Endothelial cell (in vitro differentiated cells): ENCODE measurements around the gene SUN2. TPM values are rescaled to one million over a fixed set of nuclear protein-coding genes. Genes with fewer than 3 reads are reported as not detected.
A peak's percentile ranks its signal among the peaks of the same experiment; 100 is the strongest.

Experiments
- DNase-seq: peaks from one replicate; pipeline ENCODE4 v3.0.0; 2021; ENCODE audit warnings: low spot score
- H3K27ac Mint-ChIP-seq: one replicate; pipeline ENCODE4 v1.8.0; 2021; ENCODE audit warnings: mixed read lengths, inconsistent platforms; ENCODE audit not compliant: unreplicated experiment
- H3K27me3 Mint-ChIP-seq: one replicate; pipeline ENCODE4 v1.8.0; 2021; ENCODE audit warnings: mild to moderate bottlenecking, moderate library complexity, mixed read lengths, inconsistent platforms; ENCODE audit not compliant: unreplicated experiment
- H3K36me3 Mint-ChIP-seq: one replicate; pipeline ENCODE4 v1.8.0; 2021; ENCODE audit warnings: mild to moderate bottlenecking, low read depth, mixed read lengths, inconsistent platforms; ENCODE audit not compliant: unreplicated experiment
- H3K4me1 Mint-ChIP-seq: one replicate; pipeline ENCODE4 v1.8.0; 2021; ENCODE audit warnings: mild to moderate bottlenecking, mixed read lengths, inconsistent platforms; ENCODE audit not compliant: unreplicated experiment
- H3K4me3 Mint-ChIP-seq: one replicate; pipeline ENCODE4 v1.8.0; 2021; ENCODE audit warnings: mild to moderate bottlenecking, mixed read lengths, inconsistent platforms; ENCODE audit not compliant: unreplicated experiment
- H3K9me3 Mint-ChIP-seq: one replicate; pipeline ENCODE4 v1.8.0; 2021; ENCODE audit warnings: mixed read lengths, inconsistent platforms; ENCODE audit not compliant: unreplicated experiment
- total RNA-seq: library from RNA; stranded (reverse); fragmentation: NEBNext Ultra II Directional; extraction: Animal tissue kit (Norgen Biotek cat#: 25700); gene quantifications from one replicate; pipeline ENCODE4 v1.2.1, GENCODE V29; 2021; ENCODE audit not compliant: unreplicated experiment
- TF ChIP-seq, protein P1 (sequence below): fragments of 200-600 bp; sonication (generic); IDR thresholded peaks from one replicate; pipeline ENCODE4 v1.5.0; 2021; ENCODE audit warnings: antibody characterized with exemption; ENCODE audit not compliant: unreplicated experiment

Gene SUN2
- total RNA-seq, 1 donor from 2014 or later: 74.4 TPM

- TF ChIP-seq, protein P1, sequence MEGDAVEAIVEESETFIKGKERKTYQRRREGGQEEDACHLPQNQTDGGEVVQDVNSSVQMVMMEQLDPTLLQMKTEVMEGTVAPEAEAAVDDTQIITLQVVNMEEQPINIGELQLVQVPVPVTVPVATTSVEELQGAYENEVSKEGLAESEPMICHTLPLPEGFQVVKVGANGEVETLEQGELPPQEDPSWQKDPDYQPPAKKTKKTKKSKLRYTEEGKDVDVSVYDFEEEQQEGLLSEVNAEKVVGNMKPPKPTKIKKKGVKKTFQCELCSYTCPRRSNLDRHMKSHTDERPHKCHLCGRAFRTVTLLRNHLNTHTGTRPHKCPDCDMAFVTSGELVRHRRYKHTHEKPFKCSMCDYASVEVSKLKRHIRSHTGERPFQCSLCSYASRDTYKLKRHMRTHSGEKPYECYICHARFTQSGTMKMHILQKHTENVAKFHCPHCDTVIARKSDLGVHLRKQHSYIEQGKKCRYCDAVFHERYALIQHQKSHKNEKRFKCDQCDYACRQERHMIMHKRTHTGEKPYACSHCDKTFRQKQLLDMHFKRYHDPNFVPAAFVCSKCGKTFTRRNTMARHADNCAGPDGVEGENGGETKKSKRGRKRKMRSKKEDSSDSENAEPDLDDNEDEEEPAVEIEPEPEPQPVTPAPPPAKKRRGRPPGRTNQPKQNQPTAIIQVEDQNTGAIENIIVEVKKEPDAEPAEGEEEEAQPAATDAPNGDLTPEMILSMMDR: no peak
- Mint-ChIP-seq H3K27ac (no peak overlapping the region), H3K4me1 (peaks cover 11% of the 10 kb centered on the region), H3K27me3 (peaks cover 5% of the 10 kb centered on the region), H3K4me3 (no peak overlapping the region), H3K9me3 (no peaks in the 10 kb centered on the region), H3K36me3 (no peaks in the 10 kb centered on the region)
- no peak for DNase-seq
Observed at GRCh38 chr22:38761202-38762162, 5.7 kb upstream of the SUN2 start.

- Mint-ChIP-seq H3K36me3 (no peaks in the 10 kb centered on the region), H3K27me3 (peaks cover 5% of the 10 kb centered on the region), H3K4me3 (no peak overlapping the region), H3K4me1 (peaks cover 12% of the 10 kb centered on the region), H3K27ac (peak overlapping the region; percentile 25), H3K9me3 (no peaks in the 10 kb centered on the region)
- no peak for DNase-seq
- TF ChIP-seq, protein P1: no peak
Observed at GRCh38 chr22:38760477-38761201, 4.8 kb upstream of the SUN2 start.

GRCh38 chr22:38759005-38759404 is 3.2 kb upstream of the SUN2 start:
- Mint-ChIP-seq H3K27me3 (peaks cover 7% of the 10 kb centered on the region), H3K4me3 (no peak overlapping the region), H3K36me3 (peaks cover 2% of the 10 kb centered on the region), H3K27ac (no peak overlapping the region), H3K4me1 (peaks cover 20% of the 10 kb centered on the region), H3K9me3 (no peaks in the 10 kb centered on the region)
- TF ChIP-seq, protein P1: no peak
- no peak for DNase-seq

DNA sequence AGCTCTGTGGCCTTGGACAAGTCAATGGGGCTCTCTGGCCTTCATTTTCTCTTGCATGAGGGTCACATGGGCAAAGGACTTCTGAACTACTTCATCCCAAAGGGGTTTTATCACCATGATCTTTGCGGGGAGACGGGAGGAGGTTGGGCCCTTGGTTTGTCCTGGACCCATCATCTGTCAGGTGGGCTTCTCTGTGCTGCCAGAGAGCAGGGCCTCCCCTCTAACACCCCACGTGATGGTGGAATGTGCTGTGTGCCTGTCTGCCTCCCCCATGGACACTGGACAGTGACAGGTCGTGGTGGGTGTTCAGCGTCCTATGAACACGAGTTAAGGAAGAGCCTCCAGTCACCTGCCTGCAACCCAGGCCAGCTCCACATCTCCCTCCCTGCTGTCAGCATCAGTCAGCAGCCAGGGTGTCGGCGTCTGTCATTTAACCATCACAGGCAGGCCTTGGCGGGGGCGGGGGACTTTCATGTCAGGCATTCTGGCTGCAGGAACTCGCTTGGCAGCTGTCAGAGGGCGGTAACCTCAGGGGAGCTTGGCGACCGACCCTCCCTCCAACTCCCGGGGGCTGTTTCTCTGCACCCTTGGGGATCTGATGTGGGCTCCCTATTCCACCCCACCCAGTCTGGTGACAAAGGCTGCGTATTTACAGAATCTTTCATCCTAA is 2.6 kb upstream of the SUN2 start:
- H3K27ac Mint-ChIP-seq: no peak overlapping the region
- H3K4me3 Mint-ChIP-seq: no peak overlapping the region

More for the DNA sequence above, 2.6 kb upstream of the SUN2 start:
- Mint-ChIP-seq H3K27me3 (peaks cover 11% of the 10 kb centered on the region), H3K4me1 (peaks cover 23% of the 10 kb centered on the region), H3K36me3 (peaks cover 8% of the 10 kb centered on the region), H3K9me3 (no peaks in the 10 kb centered on the region)
- TF ChIP-seq, protein P1: no peak
- no peak for DNase-seq
